ENCODE measurements around the gene BAHCC1. TPM values are rescaled to one million over a fixed set of nuclear protein-coding genes. Genes with fewer than 3 reads are reported as not detected.
"Not testable (repeated sequence)": the region's sequence is repeated elsewhere in the genome, so short reads cannot be mapped to it uniquely, and the experiment has no call there.

The BAHCC1 gene
- total and polyA plus RNA-seq, 11 donors = 6.0 to 19.6 (median 8.9) TPM

DNA sequence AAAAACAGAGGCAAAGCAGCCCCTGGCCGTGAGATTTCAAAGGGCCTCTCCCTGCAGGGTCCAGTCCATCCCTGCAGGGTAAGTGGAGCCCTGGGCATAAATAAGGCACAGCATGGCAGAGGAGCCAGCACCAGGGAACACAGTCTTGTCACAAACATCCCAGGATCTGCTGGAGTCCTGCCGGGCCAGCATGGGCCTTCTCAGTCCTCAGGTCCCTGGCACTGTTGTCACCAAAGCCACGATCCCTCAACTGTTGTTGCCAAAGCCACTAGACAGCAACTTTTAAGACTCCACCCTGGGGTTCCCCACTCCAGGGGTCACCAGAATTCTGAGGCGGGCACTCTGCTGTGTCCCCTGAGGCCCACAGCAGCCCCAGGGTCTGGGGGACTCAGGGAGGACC is 47.8 kb upstream of the BAHCC1 start:
- H3K27ac ChIP-seq = no peak overlapping the region

DNA sequence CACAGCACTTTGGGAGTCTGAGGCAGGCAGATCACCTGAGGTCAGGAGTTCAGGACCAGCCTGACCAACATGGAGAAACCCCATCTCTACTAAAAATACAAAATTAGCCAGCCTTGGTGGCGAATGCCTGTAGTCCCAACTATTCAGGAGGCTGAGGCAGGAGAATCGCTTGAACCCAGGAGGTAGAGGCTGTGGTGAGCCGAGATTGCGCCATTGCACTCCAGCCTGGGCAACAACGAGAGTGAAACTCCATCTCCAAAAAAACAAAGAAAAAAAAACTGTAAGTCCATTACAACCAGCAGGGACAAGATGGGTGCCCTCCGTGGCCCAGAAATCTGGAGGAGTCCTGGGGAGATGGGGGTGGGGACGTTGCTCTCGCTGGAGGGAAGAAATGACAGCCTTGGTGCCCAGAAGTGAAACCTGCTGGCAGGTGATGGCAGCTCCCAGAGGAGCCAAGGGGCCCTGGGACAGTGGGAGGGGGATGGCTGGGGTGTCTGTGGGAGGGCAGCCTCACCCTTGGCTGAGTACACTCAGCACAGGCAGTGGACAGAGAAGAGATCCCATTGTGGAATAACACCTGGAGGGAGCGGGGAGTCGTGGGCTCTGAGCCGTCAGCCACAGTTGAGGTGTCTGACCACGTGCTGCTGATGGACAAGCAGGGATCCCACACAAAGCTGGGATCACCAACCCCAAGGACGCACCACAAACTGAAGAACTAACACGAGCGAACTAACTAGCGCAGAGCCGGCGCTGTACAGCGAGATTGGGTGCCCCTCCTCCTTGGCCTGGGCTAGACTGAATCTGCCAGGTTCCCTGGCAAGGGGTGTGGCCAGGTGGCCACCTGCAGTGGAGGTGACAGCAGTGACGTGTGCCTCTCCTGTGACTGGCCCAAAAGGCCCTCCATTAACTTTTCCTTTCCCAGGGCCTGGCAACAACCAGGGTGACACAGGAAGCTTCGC is 46.9 kb upstream of the BAHCC1 start:
- intact Hi-C loops (cut with DNase I) = no loop called here
- H3K36me3 ChIP-seq = no peaks in the 10 kb centered on the region
- peaks cover 0 to 41% (median 9%) of the 10 kb centered on the region in 12 donors for H3K4me1 ChIP-seq
- WGBS, 4 donors = 94 to 99% (median 95%) methylated on average over 19 to 21 of the region's 21 CpGs
- ATAC-seq (no peak), DNase-seq (no peak)
- no peaks in the 10 kb centered on the region for H3K9me3 ChIP-seq
- H3K4me3 ChIP-seq = no peak overlapping the region
- no peak for TF ChIP-seq POLR2A (IDR thresholded peaks at IDR 0.05)
- peaks cover 0 to 9% (median 0%) of the 10 kb centered on the region in 9 donors for H3K27me3 ChIP-seq
- H3K27ac ChIP-seq = no peak overlapping the region

More for the DNA sequence above, 47.8 kb upstream of the BAHCC1 start:
- TF ChIP-seq, protein P1, sequence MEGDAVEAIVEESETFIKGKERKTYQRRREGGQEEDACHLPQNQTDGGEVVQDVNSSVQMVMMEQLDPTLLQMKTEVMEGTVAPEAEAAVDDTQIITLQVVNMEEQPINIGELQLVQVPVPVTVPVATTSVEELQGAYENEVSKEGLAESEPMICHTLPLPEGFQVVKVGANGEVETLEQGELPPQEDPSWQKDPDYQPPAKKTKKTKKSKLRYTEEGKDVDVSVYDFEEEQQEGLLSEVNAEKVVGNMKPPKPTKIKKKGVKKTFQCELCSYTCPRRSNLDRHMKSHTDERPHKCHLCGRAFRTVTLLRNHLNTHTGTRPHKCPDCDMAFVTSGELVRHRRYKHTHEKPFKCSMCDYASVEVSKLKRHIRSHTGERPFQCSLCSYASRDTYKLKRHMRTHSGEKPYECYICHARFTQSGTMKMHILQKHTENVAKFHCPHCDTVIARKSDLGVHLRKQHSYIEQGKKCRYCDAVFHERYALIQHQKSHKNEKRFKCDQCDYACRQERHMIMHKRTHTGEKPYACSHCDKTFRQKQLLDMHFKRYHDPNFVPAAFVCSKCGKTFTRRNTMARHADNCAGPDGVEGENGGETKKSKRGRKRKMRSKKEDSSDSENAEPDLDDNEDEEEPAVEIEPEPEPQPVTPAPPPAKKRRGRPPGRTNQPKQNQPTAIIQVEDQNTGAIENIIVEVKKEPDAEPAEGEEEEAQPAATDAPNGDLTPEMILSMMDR (IDR thresholded peaks at IDR 0.05) = no peak
- no peak for ATAC-seq
- no peaks in the 10 kb centered on the region for H3K9me3 ChIP-seq
- H3K4me1 ChIP-seq = peaks cover 0 to 51% (median 9%) of the 10 kb centered on the region in 12 donors
- H3K4me3 ChIP-seq = no peak overlapping the region
- DNase-seq = peak in 1 of 5 donors; percentile 52
- intact Hi-C loops (cut with DNase I) = loop anchor here in 1 of 10 donors (2.0 kb wide), 1 partner anchor 39 kb away; no protein-coding TSS in a partner anchor
- peaks cover 0 to 19% (median 0%) of the 10 kb centered on the region in 9 donors for H3K27me3 ChIP-seq
- WGBS, 4 donors = 71 to 84% (median 79%) methylated on average over 3 to 4 of the region's 4 CpGs
- peaks cover 0 to 3% (median 0%) of the 10 kb centered on the region in 9 donors for H3K36me3 ChIP-seq

DNA sequence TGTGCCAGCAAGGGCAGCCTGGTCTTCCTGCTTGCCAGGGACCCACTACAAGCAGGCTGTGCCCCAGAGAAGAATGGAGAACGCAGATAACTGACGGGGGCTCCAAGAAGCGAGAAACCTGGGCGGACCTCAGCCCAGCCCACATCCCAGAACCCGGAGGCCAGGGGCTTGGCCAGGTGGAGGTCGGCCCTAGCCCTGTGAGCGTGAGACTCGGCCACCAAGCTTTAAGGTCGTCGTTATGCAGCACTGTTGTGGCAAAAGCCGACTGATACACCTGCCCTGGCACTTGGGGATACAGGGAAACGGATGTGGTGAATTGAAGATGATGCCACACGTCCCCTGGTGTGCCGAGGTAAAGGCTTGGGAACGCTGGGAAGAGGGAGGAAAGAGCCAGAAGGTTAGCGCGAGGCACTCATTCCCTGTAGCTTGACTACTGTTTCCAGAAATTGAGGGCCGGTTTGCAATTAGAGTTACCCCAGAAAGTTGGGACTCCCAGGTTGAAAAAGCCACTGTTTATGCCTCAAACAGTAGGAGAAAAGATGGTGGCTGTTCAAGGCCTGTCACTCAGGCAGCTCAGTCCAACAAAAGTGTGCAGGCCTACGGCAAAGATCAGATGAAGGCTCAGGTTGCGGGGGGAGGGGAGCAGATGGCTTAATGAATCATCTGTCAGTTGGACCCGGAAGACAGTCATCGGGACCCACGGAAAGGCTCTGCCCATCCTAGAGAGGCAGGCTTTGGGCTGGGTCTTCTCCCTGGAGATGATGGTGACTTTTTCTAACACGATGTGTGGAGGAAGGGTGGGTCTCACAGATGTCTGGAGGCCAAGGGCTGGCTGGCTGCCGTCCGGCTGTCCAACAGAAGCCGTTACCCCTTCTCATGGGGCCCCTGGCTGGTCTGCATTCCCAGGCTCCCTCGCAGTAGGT is 45.6 kb upstream of the BAHCC1 start:
- Histone ChIP-seq H3K4me1 (peaks cover 0 to 36% (median 9%) of the 10 kb centered on the region in 12 donors), H3K27ac (peak overlapping the region in 2 of 12 donors; percentile 21 to 28), H3K27me3 (no peaks in the 10 kb centered on the region), H3K9me3 (no peaks in the 10 kb centered on the region), H3K4me3 (no peak overlapping the region), H3K36me3 (no peaks in the 10 kb centered on the region)
- TF ChIP-seq POLR2A (IDR thresholded peaks at IDR 0.05) = no peak
- TF ChIP-seq, protein P1 (IDR thresholded peaks at IDR 0.05) = no peak
- intact Hi-C loops (cut with DNase I) = no loop called here
- WGBS, 4 donors = 78 to 82% (median 80%) methylated on average over 26 to 28 of the region's 28 CpGs
- no peak for ATAC-seq
- DNase-seq = no peak

DNA sequence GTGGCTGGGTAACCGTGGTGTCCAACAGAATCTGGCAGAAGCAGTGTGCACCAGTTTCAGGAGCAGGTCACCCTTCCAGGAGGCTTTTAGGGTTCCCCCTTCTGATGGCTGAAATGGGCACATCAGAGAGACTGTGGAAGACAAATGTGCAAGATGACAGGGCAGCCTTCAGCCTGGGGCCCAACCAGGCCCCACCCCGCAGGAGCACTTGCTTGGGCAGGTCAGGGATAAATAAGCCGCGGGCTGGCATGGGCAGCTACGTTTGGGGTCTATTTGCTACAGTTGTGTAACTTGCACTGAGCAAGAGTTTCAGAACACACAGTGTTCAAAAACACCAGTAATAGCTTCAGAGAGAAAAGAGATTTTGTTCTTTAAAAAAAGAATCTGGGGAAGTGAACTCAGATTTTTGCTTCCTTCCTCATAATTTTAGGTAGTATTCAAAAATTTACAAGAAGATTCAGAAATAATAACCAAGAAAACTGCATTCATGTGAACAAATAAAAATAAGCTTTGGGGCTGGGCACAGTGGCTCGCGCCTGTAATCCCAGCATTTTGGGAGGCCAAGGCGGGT is 44.9 kb upstream of the BAHCC1 start:
- DNase-seq = no peak
- 72 to 83% (median 80%) methylated on average over 8 of the region's 8 CpGs for WGBS, 4 donors

DNA sequence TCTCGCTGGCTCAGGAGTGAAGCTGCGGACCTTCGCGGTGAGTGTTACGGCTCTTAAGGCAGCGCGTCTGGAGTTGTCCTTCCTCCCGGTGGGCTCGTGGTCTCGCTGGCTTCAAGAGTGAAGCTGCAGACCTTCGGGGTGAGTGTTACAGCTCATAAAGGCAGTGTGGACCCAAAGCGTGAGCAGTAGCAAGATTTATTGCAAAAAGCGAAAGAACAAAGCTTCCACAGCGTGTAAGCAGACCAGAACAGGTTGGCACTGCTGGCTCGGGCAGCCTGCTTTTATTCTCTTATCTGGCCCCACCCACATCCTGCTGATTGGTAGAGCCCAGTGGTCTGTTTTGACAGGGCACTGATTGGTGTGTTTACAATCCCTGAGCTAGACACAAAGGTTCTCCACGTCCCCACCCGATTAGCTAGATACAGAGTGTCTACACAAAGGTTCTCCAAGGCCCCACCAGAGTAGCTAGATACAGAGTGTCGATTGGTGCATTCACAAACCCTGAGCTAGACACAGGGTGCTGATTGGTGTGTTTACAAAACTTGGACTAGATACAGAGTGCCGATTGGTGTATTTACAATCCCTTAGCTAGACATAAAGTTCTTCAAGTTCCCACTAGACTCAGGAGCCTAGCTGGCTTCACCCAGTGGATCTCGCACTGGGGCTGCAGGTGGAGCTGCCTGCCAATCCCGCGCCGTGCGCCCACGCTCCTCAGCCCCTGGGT is 43.8 kb upstream of the BAHCC1 start:
- H3K36me3 ChIP-seq; DNase-seq; intact Hi-C loops (cut with DNase I); ATAC-seq; H3K27ac ChIP-seq; H3K4me3 ChIP-seq; H3K9me3 ChIP-seq; H3K27me3 ChIP-seq: not testable (repeated sequence)
- peaks cover 0 to 28% (median 8%) of the 10 kb centered on the region in 12 donors for H3K4me1 ChIP-seq
- 90 to 91% (median 91%) methylated on average over 19 to 25 of the region's 25 CpGs for WGBS, 4 donors

More for the DNA sequence above, 44.9 kb upstream of the BAHCC1 start:
- Histone ChIP-seq H3K4me3 (no peak overlapping the region), H3K27ac (peak overlapping the region in 2 of 12 donors; percentile 21 to 28), H3K4me1 (peaks cover 0 to 31% (median 9%) of the 10 kb centered on the region in 12 donors), H3K36me3 (no peaks in the 10 kb centered on the region), H3K27me3 (no peaks in the 10 kb centered on the region), H3K9me3 (no peaks in the 10 kb centered on the region)
- TF ChIP-seq POLR2A (IDR thresholded peaks at IDR 0.05) = no peak
- TF ChIP-seq, protein P1 (IDR thresholded peaks at IDR 0.05) = no peak
- intact Hi-C loops (cut with DNase I) = no loop called here
- ATAC-seq = no peak

DNA sequence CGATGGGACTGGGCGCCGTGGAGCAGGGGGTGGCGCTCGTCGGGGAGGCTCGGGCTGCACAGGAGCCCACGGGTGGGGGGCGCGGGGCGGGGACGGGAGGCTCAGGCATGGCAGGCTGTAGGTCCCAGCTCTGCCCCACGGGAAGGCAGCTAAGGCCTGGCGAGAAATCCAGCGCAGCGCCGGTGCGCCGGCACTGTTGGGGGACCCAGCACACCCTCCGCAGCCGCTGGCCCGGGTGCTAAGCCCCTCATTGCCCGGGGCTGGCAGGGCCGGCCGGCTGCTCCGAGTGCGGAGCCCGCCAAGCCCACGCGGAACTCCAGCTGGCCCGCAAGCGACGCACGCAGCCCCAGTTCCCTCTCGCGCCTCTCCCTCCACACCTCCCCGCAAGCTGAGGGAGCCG is 43.2 kb upstream of the BAHCC1 start:
- intact Hi-C loops (cut with DNase I); ATAC-seq; H3K9me3 ChIP-seq; H3K27me3 ChIP-seq; DNase-seq; H3K4me3 ChIP-seq; H3K36me3 ChIP-seq; H3K27ac ChIP-seq: not testable (repeated sequence)
- WGBS, 4 donors = 92 to 100% (median 96%) methylated on average over 1 to 38 of the region's 38 CpGs
- peaks cover 0 to 22% (median 2%) of the 10 kb centered on the region in 12 donors for H3K4me1 ChIP-seq
